HG03439 (cell line): Measurements from ENCODE around the gene INTS15.
"Not testable (repeated sequence)": the region's sequence is repeated elsewhere in the genome, so short reads cannot be mapped to it uniquely, and the experiment has no call there.

Experiments
- ATAC-seq: cut with Tn5 transposase; IDR thresholded peaks from one replicate; pipeline ENCODE4 v1.9.1; 2021; ENCODE audit warnings: mild to moderate bottlenecking, moderate library complexity; ENCODE audit not compliant: unreplicated experiment

Gene INTS15

GRCh38 chr7:6576867-6577368, 12.9 kb upstream of the INTS15 start:
- ATAC-seq: not testable (repeated sequence)

GRCh38 chr7:6577369-6578113, 12.3 kb upstream of the INTS15 start, which contains the start of gene ZDHHC4:
ZDHHC4 (plus strand) TSS chr7:6577454; CDS start chr7:6580562, 3,108 bp downstream.
- ATAC-seq: peak; percentile 95

- ATAC-seq: no peak
Measured at GRCh38 chr7:6578114-6579084, 11.4 kb upstream of the INTS15 start.

- ATAC-seq: no peak
Measured at GRCh38 chr7:6579446-6579845, 10.4 kb upstream of the INTS15 start.

GRCh38 chr7:6585746-6586432, 3.9 kb upstream of the INTS15 start:
- ATAC-seq: not testable (repeated sequence)

- no peak for ATAC-seq
Measured at GRCh38 chr7:6588566-6588965, 1.3 kb upstream of the INTS15 start.

- ATAC-seq: no peak
Measured at GRCh38 chr7:6589151-6589828, 531 bp upstream of the INTS15 start.

- no peak for ATAC-seq
Measured at GRCh38 chr7:6590645-6591110, 857 bp downstream of the INTS15 start.

GRCh38 chr7:6600093-6600492, 10.3 kb downstream of the INTS15 start:
- ATAC-seq: no peak

GRCh38 chr7:6604458-6604857, 14.6 kb downstream of the INTS15 start:
- ATAC-seq: no peak

GRCh38 chr7:6606866-6607583, 17.2 kb downstream of the INTS15 start:
- no peak for ATAC-seq

- no peak for ATAC-seq
Measured at GRCh38 chr7:6607651-6608051, 17.8 kb downstream of the INTS15 start.

- ATAC-seq: no peak
Measured at GRCh38 chr7:6608081-6608480, 18.3 kb downstream of the INTS15 start.

- no peak for ATAC-seq
Measured at GRCh38 chr7:6608794-6609193, 19.0 kb downstream of the INTS15 start.

GRCh38 chr7:6612819-6613218, 23.0 kb downstream of the INTS15 start:
- no peak for ATAC-seq

- ATAC-seq: no peak
Measured at GRCh38 chr7:6613706-6614105, 23.9 kb downstream of the INTS15 start.

GRCh38 chr7:6614953-6615722, 25.3 kb downstream of the INTS15 start, which contains the start of gene ZNF853:
ZNF853 (plus strand) TSS chr7:6615610; CDS start chr7:6616175, 565 bp downstream.
- ATAC-seq: no peak

- ATAC-seq: no peak
Measured at GRCh38 chr7:6615723-6616555, 26.1 kb downstream of the INTS15 start.
